GM19467 (cell line): ENCODE measurements around the gene KRT7.
"Not testable (repeated sequence)": the region's sequence is repeated elsewhere in the genome, so short reads cannot be mapped to it uniquely, and the experiment has no call there.

ENCODE experiments used
- ATAC-seq: cut with Tn5 transposase; IDR thresholded peaks from one replicate; pipeline ENCODE4 v1.9.1; 2021; ENCODE audit warnings: mild to moderate bottlenecking, moderate library complexity; ENCODE audit not compliant: unreplicated experiment

The KRT7 gene

GRCh38 chr12:52243259-52243855 lies 10.3 kb downstream of the KRT7 start:
- ATAC-seq, result no peak

GRCh38 chr12:52243856-52244614 lies 11.0 kb downstream of the KRT7 start:
- peak; percentile 71 for ATAC-seq

DNA sequence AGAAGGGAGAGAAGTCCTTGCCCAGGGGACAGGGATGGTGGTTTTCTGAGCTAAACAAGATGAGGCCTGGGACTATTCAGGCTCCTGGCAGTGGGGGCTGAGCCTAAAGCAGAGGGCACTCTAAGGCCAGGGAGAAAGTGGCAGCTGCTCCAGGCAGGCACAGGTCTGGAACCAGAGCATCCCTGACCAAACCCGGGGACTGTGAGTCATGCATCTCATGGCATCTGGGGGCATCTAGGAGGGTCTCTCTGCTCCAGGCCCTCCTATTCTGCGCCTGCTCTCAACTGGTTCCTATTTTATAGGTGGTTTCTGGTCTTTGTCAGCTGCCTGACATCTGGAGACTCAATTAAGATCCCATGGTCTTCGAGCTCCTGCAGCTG lies 11.6 kb downstream of the KRT7 start:
- ATAC-seq, result no peak

GRCh38 chr12:52245259-52245961 lies 12.4 kb downstream of the KRT7 start:
- no peak for ATAC-seq

DNA sequence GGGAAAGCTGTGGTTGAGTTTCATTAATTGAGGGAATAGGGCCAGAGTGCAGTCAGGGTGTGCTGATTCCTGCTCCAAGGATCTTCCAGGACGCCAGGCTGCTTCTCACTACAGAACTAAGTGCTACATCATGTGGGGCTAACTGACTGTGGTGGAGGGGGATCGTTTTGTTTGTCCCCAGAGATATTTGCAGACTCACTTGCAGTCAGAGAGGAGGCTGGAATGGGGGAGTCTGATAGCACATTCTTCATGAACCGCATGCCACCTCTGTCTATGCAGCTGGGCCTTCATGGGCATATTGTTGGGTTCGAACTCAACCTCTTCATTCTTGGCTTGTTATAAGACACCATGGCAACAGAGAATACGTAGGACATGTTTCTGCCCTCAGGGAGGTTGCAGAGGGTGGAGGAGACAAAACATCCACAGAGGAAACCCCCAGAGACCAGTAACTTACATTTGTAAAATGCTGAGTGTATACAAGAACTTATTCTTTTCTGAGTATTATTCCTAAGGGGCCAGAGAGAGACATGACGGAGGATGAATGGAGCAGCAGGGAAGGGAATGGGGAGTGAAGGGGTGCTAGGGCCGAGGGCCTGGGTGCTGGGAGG lies 13.0 kb downstream of the KRT7 start:
- ATAC-seq, result no peak

DNA sequence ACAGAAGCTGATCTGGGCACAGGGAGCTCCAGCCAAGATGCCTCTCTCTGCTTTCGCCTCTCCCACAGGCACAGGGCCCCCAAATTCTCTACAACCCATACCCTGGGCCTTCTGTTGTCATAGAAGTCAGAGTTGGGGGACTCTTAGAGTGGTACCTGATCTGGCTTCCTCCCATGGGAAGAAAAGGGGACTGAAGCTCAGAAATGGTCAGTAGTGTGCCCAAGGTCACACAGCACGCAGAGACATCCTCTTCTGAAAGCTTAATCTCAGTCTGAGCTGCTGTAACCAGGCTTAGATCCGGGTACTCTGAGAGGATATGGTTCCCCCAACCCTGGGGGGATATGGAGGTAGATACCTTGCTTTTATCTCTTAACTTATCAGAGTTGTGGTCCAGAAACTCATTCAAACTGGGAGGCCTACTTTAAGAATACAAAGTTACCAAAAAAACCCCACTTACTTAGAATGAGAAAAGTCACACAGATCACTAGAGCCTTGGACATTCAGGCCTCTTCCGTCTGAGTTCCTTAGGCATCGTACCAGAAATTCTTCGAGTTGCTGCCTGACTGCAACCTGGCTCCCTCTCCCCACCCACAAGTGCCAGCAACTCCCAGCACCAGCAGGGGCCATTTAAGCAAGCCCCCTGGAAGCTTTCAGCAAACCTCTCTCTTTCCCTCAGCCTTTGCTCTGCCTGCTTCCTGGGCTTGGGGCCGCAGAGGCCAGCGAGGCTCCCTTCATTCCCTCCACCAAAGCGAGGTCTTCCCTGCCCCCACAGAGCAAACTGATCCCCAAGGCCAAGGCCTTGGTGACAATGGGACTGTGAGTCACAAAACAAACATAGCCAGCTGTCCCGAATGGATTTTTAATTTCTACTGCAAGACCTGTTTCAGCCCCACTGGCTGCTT lies 13.9 kb downstream of the KRT7 start:
- ATAC-seq, result no peak

GRCh38 chr12:52247622-52248540 lies 14.8 kb downstream of the KRT7 start:
- no peak for ATAC-seq

DNA sequence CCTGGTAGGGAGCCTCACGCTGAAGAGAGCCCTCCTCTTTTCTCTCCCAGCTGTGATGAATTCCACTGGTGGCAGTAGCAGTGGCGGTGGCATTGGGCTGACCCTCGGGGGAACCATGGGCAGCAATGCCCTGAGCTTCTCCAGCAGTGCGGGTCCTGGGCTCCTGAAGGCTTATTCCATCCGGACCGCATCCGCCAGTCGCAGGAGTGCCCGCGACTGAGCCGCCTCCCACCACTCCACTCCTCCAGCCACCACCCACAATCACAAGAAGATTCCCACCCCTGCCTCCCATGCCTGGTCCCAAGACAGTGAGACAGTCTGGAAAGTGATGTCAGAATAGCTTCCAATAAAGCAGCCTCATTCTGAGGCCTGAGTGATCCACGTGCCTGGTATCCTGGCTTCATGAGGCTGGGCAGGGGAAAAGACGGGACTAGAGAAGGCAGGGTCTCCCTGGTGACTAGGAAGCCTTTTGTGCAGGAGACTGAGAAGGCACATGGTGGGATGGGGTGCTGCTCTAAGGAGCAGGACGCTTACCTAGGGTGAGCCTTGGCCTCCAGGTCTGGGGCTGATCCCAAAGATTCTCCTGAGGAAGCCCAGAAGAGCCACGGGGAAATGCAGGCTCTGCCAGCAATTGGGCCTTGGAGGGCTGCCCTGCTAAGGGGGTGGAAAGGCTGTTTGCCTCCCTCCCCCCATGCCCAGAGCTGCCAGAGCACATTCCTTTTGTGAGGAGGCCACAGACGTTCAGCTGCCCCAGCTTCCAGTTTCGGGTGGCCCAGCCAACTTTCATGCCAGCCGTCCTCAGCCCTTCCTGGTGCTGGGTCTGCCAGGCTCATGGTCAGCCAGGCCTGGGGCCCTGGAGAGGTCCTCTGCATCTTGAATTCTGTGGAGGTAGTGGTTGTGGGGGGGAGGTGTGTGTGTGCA lies 15.8 kb downstream of the KRT7 start:
- no peak for ATAC-seq

DNA sequence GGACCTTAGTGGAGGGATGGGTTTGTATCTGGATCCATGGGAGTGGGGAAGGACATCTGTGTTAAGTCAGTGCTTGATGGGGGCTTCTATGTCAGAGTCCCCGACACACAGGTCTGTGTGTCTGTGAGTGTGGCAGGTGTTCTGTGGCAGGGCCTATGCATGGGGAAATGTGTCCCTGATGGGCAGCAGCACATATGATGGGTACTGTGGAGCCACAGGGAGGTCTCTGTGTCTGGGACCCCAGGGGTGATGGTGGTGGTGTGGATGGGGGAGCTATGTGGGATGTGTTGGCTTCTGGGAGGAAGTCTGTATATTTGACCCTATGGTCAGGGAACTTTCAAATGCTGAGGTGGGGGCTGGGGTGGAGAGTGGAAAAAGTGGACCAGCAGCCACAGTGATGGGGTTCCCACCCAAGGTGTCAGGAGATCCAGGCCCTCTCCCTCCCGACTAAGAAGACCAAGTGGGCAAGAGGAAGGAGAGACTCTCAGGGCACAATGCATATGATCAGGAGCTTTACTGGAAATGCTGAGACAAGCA lies 16.5 kb downstream of the KRT7 start:
- ATAC-seq, result no peak

DNA sequence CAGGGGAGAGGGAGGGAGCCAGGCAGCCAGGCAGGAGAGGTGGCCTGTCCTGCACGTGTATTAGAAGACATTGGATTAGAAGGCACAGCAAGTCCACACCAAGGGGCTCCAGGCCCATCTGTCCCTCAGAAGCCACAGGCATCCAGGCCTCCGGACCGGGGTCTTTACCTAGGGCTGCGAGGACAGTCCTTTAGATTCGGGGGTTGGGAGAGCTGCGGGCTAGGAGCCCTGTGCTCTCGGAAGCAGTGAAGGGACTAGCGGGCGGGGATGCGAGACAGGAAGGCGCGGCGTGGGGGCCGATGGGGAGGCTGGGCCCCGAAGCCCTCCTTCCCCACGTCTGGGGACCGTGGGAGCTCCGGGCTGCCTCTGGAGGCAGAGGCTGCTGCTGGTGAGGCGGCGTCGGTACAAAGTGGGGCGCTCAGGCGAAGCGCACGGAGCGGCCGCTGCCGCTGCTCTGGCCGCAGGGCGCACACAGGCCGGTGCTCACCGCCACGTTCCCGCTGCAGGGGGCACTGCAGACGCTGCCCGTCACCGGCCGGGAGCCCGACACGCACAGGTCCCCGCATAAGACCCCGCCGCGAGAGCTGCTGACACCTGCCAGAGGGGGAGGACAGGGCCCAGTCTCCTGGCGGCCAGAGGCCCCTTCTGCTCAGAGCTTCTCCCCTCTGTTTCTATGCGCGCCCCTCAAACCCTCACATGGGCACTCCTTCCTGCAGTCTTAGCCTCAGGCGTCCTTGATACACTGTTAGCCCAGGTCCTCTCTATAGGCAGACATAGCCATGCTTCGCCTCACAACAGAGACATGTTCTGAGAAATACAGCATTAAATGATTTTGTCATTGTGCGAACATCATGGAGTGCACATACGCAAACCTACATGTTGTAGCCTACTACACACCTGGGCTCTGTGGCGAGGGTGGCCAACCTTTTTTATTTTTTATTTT lies 17.3 kb downstream of the KRT7 start:
- no peak for ATAC-seq

GRCh38 chr12:52251367-52252051 lies 18.5 kb downstream of the KRT7 start:
- ATAC-seq, result no peak

DNA sequence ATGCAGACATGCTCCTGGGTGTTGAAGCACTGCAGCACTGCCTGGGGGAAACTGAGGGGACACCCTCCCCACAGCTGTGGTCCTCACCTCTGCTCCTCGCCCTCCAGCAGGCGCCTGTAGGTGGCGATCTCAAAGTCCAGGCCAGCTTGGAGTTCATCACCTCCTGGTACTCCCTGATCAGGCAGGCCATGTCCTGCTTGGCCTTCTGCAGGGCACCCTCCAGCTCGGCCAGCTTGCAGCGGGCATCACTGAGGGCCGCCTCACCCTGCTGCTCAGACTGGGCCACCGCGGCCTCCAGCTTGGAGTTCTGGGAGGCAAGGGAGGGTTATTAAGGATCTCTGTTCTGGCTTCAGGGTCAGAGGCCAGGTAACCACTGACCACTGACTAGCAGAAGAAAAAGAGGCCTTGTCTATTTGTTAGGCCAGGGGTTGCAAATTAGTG lies 19.2 kb downstream of the KRT7 start:
- not testable (repeated sequence) for ATAC-seq

- ATAC-seq, result no peak
Measured at GRCh38 chr12:52252728-52253343, 19.8 kb downstream of the KRT7 start.

GRCh38 chr12:52253391-52254179 lies 20.5 kb downstream of the KRT7 start:
- ATAC-seq, result no peak
